Stimulated activated CD4-positive, alpha-beta T cell treated with anti-CD3 and anti-CD28 coated beads, Interleukin-1b, Interleukin-23, amount 100 ng/mL, for 4 hours (primary cell): ENCODE measurements around the gene CAMK2D.

Experiments used
- DNase-seq, 2 donors: peaks; one replicate each; pipeline ENCODE4 v3.0.0-alpha.2; 2020; ENCODE audit warnings: low read depth in 2 of 2

The CAMK2D gene

DNA sequence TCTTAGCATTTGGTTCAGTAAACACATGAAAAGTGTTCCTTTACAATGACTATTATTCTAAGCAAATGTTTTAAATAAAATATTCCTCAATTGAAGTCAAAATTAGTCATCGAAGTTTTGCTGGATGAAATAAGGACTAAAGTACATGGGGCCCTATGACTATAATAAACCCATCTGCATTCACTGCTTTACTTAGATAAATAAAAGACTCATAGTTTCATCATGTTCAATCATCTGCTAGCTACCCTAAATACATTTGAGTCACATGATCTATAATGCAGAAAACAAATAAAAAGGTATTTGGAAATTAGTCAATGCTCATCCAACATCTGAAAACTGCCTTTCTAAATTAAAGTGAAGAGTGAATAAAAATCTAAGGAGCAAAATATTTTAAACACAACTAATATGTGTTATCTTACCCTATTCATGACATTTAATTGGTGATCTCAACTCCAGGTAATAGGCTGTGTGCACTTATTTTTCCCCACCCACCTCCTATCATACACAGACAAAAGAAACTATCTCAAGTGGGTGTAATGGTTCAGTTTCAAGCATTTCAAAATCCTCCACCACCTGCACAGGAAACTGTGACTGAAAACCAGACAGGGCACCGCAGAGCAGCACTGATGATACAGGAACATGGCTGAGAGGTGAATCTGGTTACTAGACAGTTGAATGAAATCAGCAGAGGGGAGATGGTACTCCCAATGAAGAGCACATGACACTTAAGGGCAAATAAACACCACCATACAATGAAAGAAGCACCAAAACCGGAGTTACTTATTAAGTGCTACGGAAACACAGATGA lies 78.6 kb downstream of the CAMK2D start:
- DNase-seq = peak; percentile 44 to 56

DNA sequence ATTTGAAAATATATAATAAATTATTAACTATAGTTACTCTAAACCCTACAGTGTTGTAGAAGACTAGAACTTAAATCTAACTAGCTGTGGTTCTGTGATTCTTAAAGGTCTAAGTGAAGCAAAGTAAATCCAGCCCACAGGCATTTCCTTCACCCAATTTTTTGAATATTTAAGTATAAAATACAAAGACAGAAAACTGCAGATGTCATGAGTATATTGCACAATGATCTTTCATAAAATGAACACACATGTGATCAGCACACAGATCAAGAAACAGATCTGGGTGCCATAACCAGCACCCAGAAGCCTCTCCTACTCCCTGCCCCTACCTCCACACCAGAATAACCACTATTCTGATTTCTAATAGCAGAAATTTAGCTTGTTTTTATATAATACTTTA lies 82.9 kb downstream of the CAMK2D start:
- no peak for DNase-seq

DNA sequence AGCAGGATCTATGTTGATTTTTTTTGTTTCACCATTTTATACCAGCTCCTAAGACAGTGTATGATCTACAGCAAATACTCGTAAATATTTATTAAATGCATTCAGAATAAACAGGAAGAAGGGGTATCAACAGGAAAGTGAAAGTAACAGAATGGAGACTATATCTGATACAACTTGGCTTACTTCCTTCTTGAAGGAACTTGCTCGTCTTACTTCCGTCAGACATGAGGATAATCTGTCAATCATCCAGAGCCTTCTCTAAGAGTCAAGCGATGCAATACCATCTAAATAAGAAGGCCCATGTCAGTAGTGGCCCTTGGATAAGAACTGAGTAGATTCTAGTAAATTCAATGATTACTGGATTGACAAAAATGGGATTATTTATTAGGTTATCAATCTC lies 84.2 kb downstream of the CAMK2D start:
- DNase-seq = no peak

GRCh38 chr4:113675731-113676697 lies 85.5 kb downstream of the CAMK2D start:
- DNase-seq = no peak

DNA sequence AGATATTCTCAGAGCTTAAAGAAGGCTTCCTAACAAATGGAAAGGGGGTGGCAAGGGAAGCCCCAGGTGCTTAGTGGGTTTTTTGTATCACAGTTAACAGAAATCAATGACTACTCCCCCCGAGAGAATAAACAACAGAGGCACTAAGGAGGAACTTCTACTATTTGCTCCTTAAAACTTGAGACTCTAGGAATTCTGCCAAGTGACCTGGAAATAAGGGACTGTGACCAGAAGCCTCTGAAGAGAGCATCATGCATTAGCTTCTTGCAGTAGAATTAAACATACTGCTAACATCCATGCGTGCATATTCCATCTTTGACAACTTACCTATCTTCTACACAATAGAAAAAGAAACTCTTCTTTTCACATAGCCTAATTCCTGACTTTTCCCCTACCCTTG lies 86.8 kb downstream of the CAMK2D start:
- no peak for DNase-seq

DNA sequence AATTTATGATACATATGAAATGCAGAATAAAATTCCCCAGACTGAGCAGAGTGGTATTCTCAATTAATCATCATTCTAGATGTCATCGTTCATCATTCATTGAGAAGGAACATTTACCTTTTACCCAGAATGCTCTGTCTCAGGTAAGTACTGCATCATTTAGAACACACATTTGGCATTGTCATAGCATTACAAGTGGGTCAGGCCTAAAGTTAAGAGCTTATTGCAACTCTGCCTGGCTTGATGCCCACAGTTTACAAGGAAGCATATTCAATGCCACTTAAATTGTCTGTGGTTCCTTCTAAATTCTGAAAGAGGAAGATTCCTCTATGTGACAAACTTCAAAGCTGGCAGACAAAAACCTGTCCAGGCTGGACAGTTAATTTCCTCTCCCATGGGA lies 87.3 kb downstream of the CAMK2D start:
- DNase-seq = no peak

DNA sequence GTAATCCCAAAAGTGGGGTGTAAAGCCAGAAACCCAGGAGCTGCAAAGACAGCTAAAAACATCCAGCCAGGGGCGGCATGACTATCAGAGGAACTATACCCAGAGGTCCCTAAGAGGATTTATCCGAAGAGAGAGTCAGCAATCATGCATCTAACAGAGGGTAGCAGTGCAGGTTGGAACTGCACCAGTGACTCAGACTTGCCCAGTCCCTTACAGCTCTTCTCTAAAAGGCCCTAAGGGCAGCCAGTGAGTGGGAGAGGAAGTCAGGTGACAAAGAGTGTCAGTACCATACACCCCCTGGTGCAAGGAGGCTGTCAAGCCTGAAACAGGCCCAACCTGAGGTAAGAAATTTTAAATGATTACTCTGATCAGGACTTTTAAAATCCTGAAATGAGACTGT lies 88.1 kb downstream of the CAMK2D start:
- no peak for DNase-seq

DNA sequence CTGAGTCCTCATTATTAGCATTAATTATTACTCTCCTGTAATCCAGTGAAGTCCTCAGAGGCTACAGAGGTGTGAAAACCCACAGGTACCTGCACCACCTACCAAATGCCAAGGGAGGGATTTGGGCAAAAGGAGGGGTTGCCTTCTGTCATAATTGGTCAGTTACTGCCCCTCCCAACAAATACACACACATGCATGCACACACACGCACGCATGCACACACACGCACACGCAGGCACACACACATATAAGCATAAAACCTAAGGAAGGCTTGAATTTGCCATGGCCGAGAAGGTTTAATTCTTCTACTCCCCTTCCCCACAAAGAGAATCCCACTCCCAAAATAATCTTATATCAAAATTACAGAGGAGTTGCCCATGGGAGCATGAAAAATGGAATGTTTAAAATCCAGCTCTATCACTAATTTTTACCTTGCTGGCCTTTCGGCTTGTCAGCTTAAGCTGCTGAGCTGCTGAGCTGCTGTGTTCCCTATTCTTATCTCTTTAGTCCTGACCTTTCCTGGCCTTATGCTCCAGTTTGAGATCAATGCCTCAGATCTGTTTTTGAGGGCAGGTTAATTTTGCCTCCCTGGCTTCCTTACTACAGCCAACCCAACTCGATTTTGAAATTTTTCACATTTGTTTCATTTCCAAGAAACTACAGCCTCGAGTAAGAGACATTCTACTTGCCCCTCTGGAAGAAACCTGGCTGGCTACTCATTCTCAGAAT lies 95.0 kb downstream of the CAMK2D start:
- no peak for DNase-seq

- DNase-seq = no peak
Observed at GRCh38 chr4:113665036-113665435, 96.5 kb downstream of the CAMK2D start.

- DNase-seq = no peak
Observed at GRCh38 chr4:113662581-113662980, 99.0 kb downstream of the CAMK2D start.

DNA sequence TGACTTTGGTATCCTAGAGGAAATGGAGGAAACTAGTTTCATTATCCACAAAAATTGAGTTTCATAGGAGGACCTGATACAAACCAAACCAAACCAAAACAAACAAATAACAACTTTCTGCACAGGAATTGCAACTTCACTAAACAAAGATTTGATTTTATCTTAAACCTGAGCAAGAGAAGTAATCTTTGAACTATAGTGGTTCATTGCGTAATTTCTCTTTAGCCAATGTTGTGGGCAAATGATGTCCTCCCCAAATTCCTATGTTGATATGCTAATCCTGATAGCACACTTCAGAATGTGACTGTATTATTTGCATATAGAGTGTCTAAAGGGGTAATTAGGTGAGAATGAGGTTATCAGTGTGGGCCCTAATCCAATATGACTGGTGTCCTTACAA lies 102.4 kb downstream of the CAMK2D start:
- no peak for DNase-seq

GRCh38 chr4:113657586-113658233 lies 103.8 kb downstream of the CAMK2D start:
- DNase-seq = no peak

GRCh38 chr4:113653871-113654270 lies 107.7 kb downstream of the CAMK2D start:
- no peak for DNase-seq

GRCh38 chr4:113646442-113646822 lies 115.1 kb downstream of the CAMK2D start:
- DNase-seq = no peak

GRCh38 chr4:113645771-113646441 lies 115.6 kb downstream of the CAMK2D start:
- DNase-seq = no peak

GRCh38 chr4:113645288-113645687 lies 116.2 kb downstream of the CAMK2D start:
- DNase-seq = no peak

GRCh38 chr4:113644398-113644797 lies 117.1 kb downstream of the CAMK2D start:
- no peak for DNase-seq

- DNase-seq = no peak
Observed at GRCh38 chr4:113643505-113643904, 118.0 kb downstream of the CAMK2D start.

DNA sequence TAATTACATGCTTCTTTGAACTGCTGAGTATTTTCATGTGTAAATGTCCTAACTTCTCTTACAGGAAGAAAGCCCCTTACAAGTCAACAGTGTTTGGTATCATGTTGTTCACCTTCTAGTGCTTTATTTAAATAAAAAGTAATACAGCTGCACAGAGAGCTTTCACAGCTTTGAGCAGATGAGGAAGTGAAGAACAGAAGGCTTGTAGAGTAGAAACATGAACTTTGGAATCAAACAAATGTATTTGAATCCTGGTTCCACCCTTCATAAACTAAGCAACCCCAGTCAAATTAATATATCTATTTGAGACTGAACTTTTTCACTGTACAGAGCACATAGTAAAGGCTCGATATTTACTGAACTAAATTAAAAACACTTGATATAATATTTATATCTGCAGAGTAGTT lies 120.5 kb downstream of the CAMK2D start:
- no peak for DNase-seq

- DNase-seq = no peak
Observed at GRCh38 chr4:113639326-113639725, 122.2 kb downstream of the CAMK2D start.

DNA sequence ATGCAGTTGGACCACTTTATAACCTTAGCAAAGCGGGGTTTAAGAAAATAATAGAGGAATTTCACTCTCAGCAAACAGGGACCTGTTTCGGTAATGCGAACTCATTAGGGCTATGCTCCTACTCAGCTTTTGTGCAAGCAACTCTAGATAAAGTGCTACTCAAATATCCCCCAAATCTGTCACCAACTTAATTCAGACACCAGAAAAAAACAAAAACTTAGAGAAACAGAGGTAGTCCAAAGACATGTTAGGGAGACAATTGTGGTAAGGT lies 123.0 kb downstream of the CAMK2D start:
- DNase-seq = no peak
